H9 (cell line): Measurements from ENCODE around the gene TNIK. TPM values are rescaled to one million over a fixed set of nuclear protein-coding genes. Genes with fewer than 3 reads are reported as not detected.

ENCODE experiments used
- DNase-seq: peaks from one replicate; pipeline ENCODE4 v3.0.0-alpha.2; 2017
- H2AFZ ChIP-seq: one replicate; pipeline ENCODE4 v1.6.1; 2013; ENCODE audit warnings: mild to moderate bottlenecking, low read length, control low read depth, moderate library complexity
- H2AK5ac ChIP-seq: 2 replicates; pipeline ENCODE4 v1.6.1; 2013; ENCODE audit warnings: low read length, control low read depth, mixed read lengths; ENCODE audit not compliant: insufficient read length
- H2BK120ac ChIP-seq: one replicate; pipeline ENCODE4 v1.6.1; 2013; ENCODE audit warnings: low read depth, mild to moderate bottlenecking, low read length, control low read depth, inconsistent platforms; ENCODE audit not compliant: poor library complexity, severe bottlenecking
- H2BK12ac ChIP-seq: 2 replicates; pipeline ENCODE4 v1.6.1; 2013; ENCODE audit warnings: low read length, control low read depth, mixed read lengths, low read depth; ENCODE audit not compliant: insufficient read length
- H2BK15ac ChIP-seq: 2 replicates; pipeline ENCODE4 v1.6.1; 2013; ENCODE audit warnings: low read depth, low read length, control low read depth
- H2BK20ac ChIP-seq: one replicate; pipeline ENCODE4 v1.6.1; 2013; ENCODE audit warnings: low read depth, mild to moderate bottlenecking, low read length, control low read depth, inconsistent platforms; ENCODE audit not compliant: poor library complexity, severe bottlenecking
- H2BK5ac ChIP-seq: 2 replicates; pipeline ENCODE4 v1.6.1; 2013; ENCODE audit warnings: low read length, control low read depth, mixed read lengths; ENCODE audit not compliant: insufficient read length
- H3K14ac ChIP-seq: 2 replicates; pipeline ENCODE4 v1.6.1; 2013; ENCODE audit warnings: low read length, control low read depth; ENCODE audit not compliant: insufficient read depth
- H3K18ac ChIP-seq: 2 replicates; pipeline ENCODE4 v1.6.1; 2013; ENCODE audit warnings: low read depth, mild to moderate bottlenecking, mixed read lengths, low read length, control low read depth; ENCODE audit not compliant: insufficient read length
- H3K23ac ChIP-seq: 2 replicates; pipeline ENCODE4 v1.6.1; 2013; ENCODE audit warnings: low read length, control low read depth, mixed read lengths, low read depth; ENCODE audit not compliant: insufficient read length
- H3K23me2 ChIP-seq: 2 replicates; pipeline ENCODE4 v1.6.1; 2013; ENCODE audit warnings: low read depth, mild to moderate bottlenecking, mixed read lengths, low read length, control low read depth; ENCODE audit not compliant: insufficient read length, poor library complexity, severe bottlenecking
- H3K27ac ChIP-seq: 2 replicates; pipeline ENCODE4 v1.5.1; 2013; ENCODE audit warnings: low read length, control low read depth, mixed read lengths, low read depth; ENCODE audit not compliant: insufficient read length
- H3K27me3 ChIP-seq: 2 replicates; pipeline ENCODE4 v1.6.1; 2013; ENCODE audit warnings: low read length, control low read depth, inconsistent platforms; ENCODE audit not compliant: insufficient read depth
- H3K4ac ChIP-seq: 2 replicates; pipeline ENCODE4 v1.6.1; 2013; ENCODE audit warnings: low read depth, mild to moderate bottlenecking, control low read depth, inconsistent platforms, low read length, moderate library complexity
- H3K4me1 ChIP-seq: 2 replicates; pipeline ENCODE4 v1.6.1; 2013; ENCODE audit warnings: low read length, control low read depth, inconsistent platforms; ENCODE audit not compliant: insufficient read depth
- H3K4me2 ChIP-seq: 2 replicates; pipeline ENCODE4 v1.6.1; 2013; ENCODE audit warnings: low read length, control low read depth, mixed read lengths; ENCODE audit not compliant: insufficient read length, insufficient read depth
- H3K56ac ChIP-seq: 2 replicates; pipeline ENCODE4 v1.6.1; 2013; ENCODE audit warnings: low read depth, mild to moderate bottlenecking, mixed read lengths, low read length, control low read depth; ENCODE audit not compliant: insufficient read length
- H3K79me1 ChIP-seq: 2 replicates; pipeline ENCODE4 v1.6.1; 2013; ENCODE audit warnings: low read depth, mild to moderate bottlenecking, moderate library complexity, low read length, control low read depth, inconsistent platforms; ENCODE audit not compliant: insufficient read depth, poor library complexity, severe bottlenecking
- H3K79me2 ChIP-seq: 2 replicates; pipeline ENCODE4 v1.6.1; 2013; ENCODE audit warnings: low read length, control low read depth, inconsistent platforms; ENCODE audit not compliant: insufficient read depth
- H3K9ac ChIP-seq: 2 replicates; pipeline ENCODE4 v1.6.1; 2013; ENCODE audit warnings: low read length, control low read depth, mixed read lengths; ENCODE audit not compliant: insufficient read length; ENCODE audit errors: extremely low read depth
- H3K9me3 ChIP-seq: one replicate; pipeline ENCODE4 v1.6.1; 2013; ENCODE audit warnings: low read depth, low read length, inconsistent platforms; ENCODE audit not compliant: control insufficient read depth
- H3T11ph ChIP-seq: one replicate; pipeline ENCODE4 v1.6.1; 2013; ENCODE audit warnings: mild to moderate bottlenecking, low read length, control low read depth, inconsistent platforms
- H4K20me1 ChIP-seq: one replicate; pipeline ENCODE4 v1.6.1; 2013; ENCODE audit not compliant: control insufficient read depth, insufficient read length, insufficient read depth
- H4K5ac ChIP-seq: 2 replicates; pipeline ENCODE4 v1.6.1; 2013; ENCODE audit warnings: low read depth, mild to moderate bottlenecking, mixed read lengths, low read length, control low read depth; ENCODE audit not compliant: insufficient read length
- H4K8ac ChIP-seq: replicated peaks from 2 replicates; pipeline ENCODE4 v1.6.1; 2013; ENCODE audit warnings: low read length, control low read depth, mixed read lengths, low read depth; ENCODE audit not compliant: insufficient read length
- H4K91ac ChIP-seq: 2 replicates; pipeline ENCODE4 v1.6.1; 2013; ENCODE audit warnings: low read depth, mild to moderate bottlenecking, moderate library complexity, mixed read lengths, low read length, control low read depth; ENCODE audit not compliant: insufficient read length
- H3K27ac Mint-ChIP-seq, 3 experiments: 2 replicates in 2 of 3; 3 replicates in 1 of 3; pipeline ENCODE4 v1.8.0; 2020 to 2021; ENCODE audit warnings: mixed read lengths in 3 of 3, mild to moderate bottlenecking in 1 of 3, moderate library complexity in 1 of 3
- H3K27me3 Mint-ChIP-seq: 2 replicates; pipeline ENCODE4 v1.8.0; 2021; ENCODE audit warnings: low read depth, mild to moderate bottlenecking, moderate library complexity, mixed read lengths
- H3K36me3 Mint-ChIP-seq, 3 experiments: 2 replicates in 2 of 3; 3 replicates in 1 of 3; pipeline ENCODE4 v1.8.0; 2020 to 2021; ENCODE audit warnings: low read depth in 3 of 3, mixed read lengths in 3 of 3; ENCODE audit not compliant: insufficient read depth in 1 of 3
- H3K4me1 Mint-ChIP-seq, 2 experiments: 2 replicates each; pipeline ENCODE4 v1.8.0; 2020; ENCODE audit warnings: mixed read lengths in 2 of 2
- H3K4me3 Mint-ChIP-seq, 2 experiments: 2 replicates in 1 of 2; 3 replicates in 1 of 2; pipeline ENCODE4 v1.8.0; 2020 to 2021; ENCODE audit warnings: mild to moderate bottlenecking in 2 of 2, mixed read lengths in 2 of 2, moderate library complexity in 1 of 2
- H3K9me3 Mint-ChIP-seq, 2 experiments: 2 replicates in 1 of 2; 3 replicates in 1 of 2; pipeline ENCODE4 v1.8.0; 2020; ENCODE audit warnings: mild to moderate bottlenecking in 2 of 2, mixed read lengths in 2 of 2, moderate library complexity in 1 of 2
- WGBS: extraction: QIAGEN DNeasy Blood & Tissue Kit; methylation state at CpG from one replicate; pipeline ENCODE4 v1.1.7; 2013; ENCODE audit warnings: missing lambda C conversion rate, low lambda C conversion rate, mixed read lengths; ENCODE audit not compliant: insufficient read length; ENCODE audit errors: extremely low coverage; 5-methylcytosine and 5-hydroxymethylcytosine counted together
- total RNA-seq: library from RNA; stranded (reverse); gene quantifications from 2 replicates; pipeline ENCODE4 v1.2.1, GENCODE V29; 2021
- TF ChIP-seq, protein P1 (sequence below): fragments of 200-600 bp; sonication (generic); conservative IDR thresholded peaks from 3 replicates; pipeline ENCODE4 v1.8.0; 2021; ENCODE audit warnings: antibody characterized with exemption, mild to moderate bottlenecking

The TNIK gene
- total RNA-seq, 1 experiment from 2014 or later, result 15.9 TPM

DNA sequence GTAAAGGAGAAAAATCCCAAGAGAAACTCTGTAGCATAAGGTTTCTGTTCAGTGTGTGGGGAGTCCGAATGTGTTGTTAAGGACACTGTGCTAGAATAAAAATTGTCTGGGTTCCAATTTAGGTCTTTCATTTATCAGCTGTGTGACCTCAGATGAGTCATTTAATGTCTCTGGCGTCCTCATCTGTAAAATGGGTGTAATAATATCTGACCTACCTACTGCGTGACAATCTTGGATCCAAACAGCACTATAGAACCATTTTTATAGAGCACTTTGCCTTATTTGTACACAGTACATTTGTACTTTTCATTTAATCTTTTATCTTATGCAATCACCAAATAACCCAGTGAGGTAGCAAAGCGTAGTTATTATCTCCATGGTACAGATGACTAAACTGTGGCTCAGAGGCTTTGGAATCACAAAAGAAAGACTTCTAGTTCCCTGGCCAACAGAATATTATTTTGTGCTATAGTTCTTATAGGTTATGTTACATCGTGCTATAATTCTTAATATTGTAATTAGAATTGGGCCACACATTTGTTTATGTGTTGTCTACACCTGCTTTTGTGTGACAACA, 46.6 kb upstream of the TNIK start:
- H3K27ac ChIP-seq, result no peak overlapping the region
- whole genome bisulfite sequencing, result no CpG with 5 or more reads among the region's 5 CpGs
- no peak overlapping the region for H2BK12ac ChIP-seq
- no peaks in the 10 kb centered on the region for H3K9me3 ChIP-seq
- no peak for DNase-seq
- no peaks in the 10 kb centered on the region for H3K79me1 ChIP-seq
- H3K23me2 ChIP-seq, result no peaks in the 10 kb centered on the region
- no peaks in the 10 kb centered on the region for H3K79me2 ChIP-seq
- no peak overlapping the region for H3K4me2 ChIP-seq
- no peak overlapping the region for H2BK120ac ChIP-seq
- H3K4ac ChIP-seq, result no peak overlapping the region
- Mint-ChIP-seq H3K27ac (no peak overlapping the region), H3K4me3 (no peak overlapping the region), H3K4me1 (no peaks in the 10 kb centered on the region), H3K9me3 (no peaks in the 10 kb centered on the region; a peak in 1 of 5 replicates), H3K27me3 (no peaks in the 10 kb centered on the region), H3K36me3 (no peaks in the 10 kb centered on the region)
- no peak overlapping the region for H2AK5ac ChIP-seq
- no peak overlapping the region for H4K5ac ChIP-seq
- no peak overlapping the region for H3T11ph ChIP-seq
- H2BK20ac ChIP-seq, result no peak overlapping the region
- no peaks in the 10 kb centered on the region for H3K27me3 ChIP-seq
- no peak overlapping the region for H2BK15ac ChIP-seq
- H3K23ac ChIP-seq, result no peak overlapping the region
- TF ChIP-seq, protein P1, sequence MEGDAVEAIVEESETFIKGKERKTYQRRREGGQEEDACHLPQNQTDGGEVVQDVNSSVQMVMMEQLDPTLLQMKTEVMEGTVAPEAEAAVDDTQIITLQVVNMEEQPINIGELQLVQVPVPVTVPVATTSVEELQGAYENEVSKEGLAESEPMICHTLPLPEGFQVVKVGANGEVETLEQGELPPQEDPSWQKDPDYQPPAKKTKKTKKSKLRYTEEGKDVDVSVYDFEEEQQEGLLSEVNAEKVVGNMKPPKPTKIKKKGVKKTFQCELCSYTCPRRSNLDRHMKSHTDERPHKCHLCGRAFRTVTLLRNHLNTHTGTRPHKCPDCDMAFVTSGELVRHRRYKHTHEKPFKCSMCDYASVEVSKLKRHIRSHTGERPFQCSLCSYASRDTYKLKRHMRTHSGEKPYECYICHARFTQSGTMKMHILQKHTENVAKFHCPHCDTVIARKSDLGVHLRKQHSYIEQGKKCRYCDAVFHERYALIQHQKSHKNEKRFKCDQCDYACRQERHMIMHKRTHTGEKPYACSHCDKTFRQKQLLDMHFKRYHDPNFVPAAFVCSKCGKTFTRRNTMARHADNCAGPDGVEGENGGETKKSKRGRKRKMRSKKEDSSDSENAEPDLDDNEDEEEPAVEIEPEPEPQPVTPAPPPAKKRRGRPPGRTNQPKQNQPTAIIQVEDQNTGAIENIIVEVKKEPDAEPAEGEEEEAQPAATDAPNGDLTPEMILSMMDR, result no peak
- no peak overlapping the region for H3K9ac ChIP-seq
- H2AFZ ChIP-seq, result no peak overlapping the region
- H2BK5ac ChIP-seq, result no peak overlapping the region
- no peak overlapping the region for H3K56ac ChIP-seq
- no peak overlapping the region for H3K14ac ChIP-seq
- no peaks in the 10 kb centered on the region for H3K4me1 ChIP-seq
- H4K91ac ChIP-seq, result no peak overlapping the region
- H4K8ac ChIP-seq, result no peak overlapping the region
- no peak overlapping the region for H3K18ac ChIP-seq
- H4K20me1 ChIP-seq, result no peaks in the 10 kb centered on the region
